Type B pancreatic cell (in vitro differentiated cells): ENCODE results near the gene NME9. TPM values are rescaled to one million over a fixed set of nuclear protein-coding genes. Genes with fewer than 3 reads are reported as not detected.
A peak's percentile ranks its signal among the peaks of the same experiment; 100 is the strongest.

Experiments
- DNase-seq: peaks from one replicate; pipeline ENCODE4 v3.0.0; 2021; ENCODE audit warnings: mixed read lengths; ENCODE audit not compliant: unreplicated experiment; ENCODE audit errors: extremely low spot score
- H3K27ac Mint-ChIP-seq: 2 replicates; pipeline ENCODE4 v1.8.0; 2021; ENCODE audit warnings: mild to moderate bottlenecking, mixed read lengths
- H3K27me3 Mint-ChIP-seq: 2 replicates; pipeline ENCODE4 v1.8.0; 2021; ENCODE audit warnings: mixed read lengths
- H3K36me3 Mint-ChIP-seq: 2 replicates; pipeline ENCODE4 v1.8.0; 2021; ENCODE audit warnings: mixed read lengths
- H3K4me1 Mint-ChIP-seq: one replicate; pipeline ENCODE4 v1.8.0; 2021; ENCODE audit warnings: mixed read lengths; ENCODE audit not compliant: unreplicated experiment
- H3K4me3 Mint-ChIP-seq: 2 replicates; pipeline ENCODE4 v1.8.0; 2021; ENCODE audit warnings: mild to moderate bottlenecking, mixed read lengths
- H3K9me3 Mint-ChIP-seq: 2 replicates; pipeline ENCODE4 v1.8.0; 2021; ENCODE audit warnings: mixed read lengths
- CTCF ChIP-seq: fragments of 200-600 bp; sonication (generic); conservative IDR thresholded peaks from 2 replicates; pipeline ENCODE4 v1.5.0; 2021; ENCODE audit warnings: antibody characterized with exemption, mild to moderate bottlenecking
- total RNA-seq: library from RNA; stranded (reverse); gene quantifications from 2 replicates; pipeline ENCODE4 v1.2.1, GENCODE V29; 2021; ENCODE audit warnings: low replicate concordance

Gene NME9
- total RNA-seq, 1 donor from 2014 or later: 3.7 TPM

GRCh38 chr3:138336454-138336999 lies 6.9 kb upstream of the NME9 start:
- no peaks in the 10 kb centered on the region for H3K36me3 Mint-ChIP-seq
- peaks cover 5% of the 10 kb centered on the region for H3K4me1 Mint-ChIP-seq
- DNase-seq: no peak
- no peak overlapping the region for H3K27ac Mint-ChIP-seq
- TF ChIP-seq CTCF: no peak
- H3K27me3 Mint-ChIP-seq: peaks cover 4% of the 10 kb centered on the region
- no peak overlapping the region for H3K4me3 Mint-ChIP-seq
- H3K9me3 Mint-ChIP-seq: no peaks in the 10 kb centered on the region

GRCh38 chr3:138334608-138335007 lies 5.0 kb upstream of the NME9 start:
- Mint-ChIP-seq H3K27ac (no peak overlapping the region), H3K27me3 (peaks cover 4% of the 10 kb centered on the region), H3K9me3 (no peaks in the 10 kb centered on the region), H3K4me3 (no peak overlapping the region), H3K4me1 (peaks cover 5% of the 10 kb centered on the region), H3K36me3 (no peaks in the 10 kb centered on the region)
- TF ChIP-seq CTCF: no peak
- no peak for DNase-seq

GRCh38 chr3:138332472-138333073 lies 2.9 kb upstream of the NME9 start:
- peaks cover 14% of the 10 kb centered on the region for H3K4me1 Mint-ChIP-seq
- peak overlapping the region; percentile 31 for H3K4me3 Mint-ChIP-seq
- peaks cover 2% of the 10 kb centered on the region for H3K27me3 Mint-ChIP-seq
- H3K9me3 Mint-ChIP-seq: no peaks in the 10 kb centered on the region
- H3K36me3 Mint-ChIP-seq: no peaks in the 10 kb centered on the region
- DNase-seq: no peak
- peak overlapping the region; percentile 27 for H3K27ac Mint-ChIP-seq
- peak; percentile 80 for TF ChIP-seq CTCF

GRCh38 chr3:138331143-138331894 lies 1.7 kb upstream of the NME9 start:
- Mint-ChIP-seq H3K27ac (no peak overlapping the region), H3K9me3 (no peaks in the 10 kb centered on the region), H3K4me3 (peak overlapping the region; percentile 43), H3K27me3 (peaks cover 2% of the 10 kb centered on the region), H3K36me3 (no peaks in the 10 kb centered on the region), H3K4me1 (peaks cover 14% of the 10 kb centered on the region)
- TF ChIP-seq CTCF: peak; percentile 36
- no peak for DNase-seq

GRCh38 chr3:138329984-138330293 lies 288 bp upstream of the NME9 start:
- H3K27ac Mint-ChIP-seq: peak overlapping the region; percentile 4
- peak overlapping the region; percentile 93 for H3K4me3 Mint-ChIP-seq
- peaks cover 2% of the 10 kb centered on the region for H3K27me3 Mint-ChIP-seq
- no peak for DNase-seq
- no peaks in the 10 kb centered on the region for H3K36me3 Mint-ChIP-seq
- H3K4me1 Mint-ChIP-seq: peaks cover 14% of the 10 kb centered on the region
- no peak for TF ChIP-seq CTCF
- H3K9me3 Mint-ChIP-seq: no peaks in the 10 kb centered on the region
